Measurements from ENCODE around the gene BEST4. TPM values are rescaled to one million over a fixed set of nuclear protein-coding genes. Genes with fewer than 3 reads are reported as not detected.

Gene BEST4
- total RNA-seq, 1 donor from 2014 or later = not detected

- Histone ChIP-seq H3K36me3 (ENCODE audit: control insufficient read depth, insufficient read depth, low read length) (peaks cover 22% of the 10 kb centered on the region), H3K27me3 (ENCODE audit: control insufficient read depth, insufficient read depth, low read length) (no peaks in the 10 kb centered on the region), H3K4me3 (ENCODE audit: low read depth, low read length) (no peak within 1 kb of the TSS)
- no peak for TF ChIP-seq CTCF (IDR thresholded peaks at IDR 0.05; ENCODE audit: insufficient read depth, low read length, severe bottlenecking)
- DNase-seq (ENCODE audit: low read depth) = no peak
- no peak for FAIRE-seq
These were observed 20.3 kb upstream of the BEST4 start, which contains the start of gene BTBD19 for GRCh38 chr1:44808063-44808937. Gene BTBD19, plus strand, starts transcription at chr1:44808523. Its CDS starts 298 bp downstream, at chr1:44808821.

GRCh38 chr1:44807364-44808062 is 19.5 kb upstream of the BEST4 start:
- peaks cover 30% of the 10 kb centered on the region for H3K36me3 ChIP-seq (ENCODE audit: control insufficient read depth, insufficient read depth, low read length)

GRCh38 chr1:44806704-44807363 is 18.9 kb upstream of the BEST4 start, which contains the start of gene DYNLT4:
Gene DYNLT4, minus strand, starts transcription at chr1:44807351. Its CDS starts 683 bp downstream, at chr1:44806668.
- TF ChIP-seq CTCF (IDR thresholded peaks at IDR 0.05; ENCODE audit: insufficient read depth, low read length, severe bottlenecking) = no peak
- DNase-seq (ENCODE audit: low read depth) (no peak), FAIRE-seq (no peak)
- no peaks in the 10 kb centered on the region for H3K27me3 ChIP-seq (ENCODE audit: control insufficient read depth, insufficient read depth, low read length)
- H3K4me3 ChIP-seq (ENCODE audit: low read depth, low read length) = no peak within 1 kb of the TSS
- H3K36me3 ChIP-seq (ENCODE audit: control insufficient read depth, insufficient read depth, low read length) = peaks cover 34% of the 10 kb centered on the region

More at GRCh38 chr1:44807364-44808062, 19.5 kb upstream of the BEST4 start:
- no peak for TF ChIP-seq CTCF (IDR thresholded peaks at IDR 0.05; ENCODE audit: insufficient read depth, low read length, severe bottlenecking)
- FAIRE-seq (peak; percentile 95), DNase-seq (ENCODE audit: low read depth) (peak; percentile 99)
- Histone ChIP-seq H3K4me3 (ENCODE audit: low read depth, low read length) (no peak overlapping the region), H3K27me3 (ENCODE audit: control insufficient read depth, insufficient read depth, low read length) (no peaks in the 10 kb centered on the region)

- Histone ChIP-seq H3K36me3 (ENCODE audit: control insufficient read depth, insufficient read depth, low read length) (peaks cover 34% of the 10 kb centered on the region), H3K27me3 (ENCODE audit: control insufficient read depth, insufficient read depth, low read length) (no peaks in the 10 kb centered on the region), H3K4me3 (ENCODE audit: low read depth, low read length) (no peak overlapping the region)
- no peak for DNase-seq (ENCODE audit: low read depth)
- FAIRE-seq = no peak
- TF ChIP-seq CTCF (IDR thresholded peaks at IDR 0.05; ENCODE audit: insufficient read depth, low read length, severe bottlenecking) = no peak
These were observed 18.2 kb upstream of the BEST4 start for GRCh38 chr1:44806025-44806703.

GRCh38 chr1:44805311-44806024 is 17.5 kb upstream of the BEST4 start:
- no peak for TF ChIP-seq CTCF (IDR thresholded peaks at IDR 0.05; ENCODE audit: insufficient read depth, low read length, severe bottlenecking)
- DNase-seq (ENCODE audit: low read depth) (no peak), FAIRE-seq (no peak)
- H3K27me3 ChIP-seq (ENCODE audit: control insufficient read depth, insufficient read depth, low read length) = no peaks in the 10 kb centered on the region
- peaks cover 34% of the 10 kb centered on the region for H3K36me3 ChIP-seq (ENCODE audit: control insufficient read depth, insufficient read depth, low read length)
- H3K4me3 ChIP-seq (ENCODE audit: low read depth, low read length) = no peak overlapping the region
